Choroid plexus epithelial cell (primary cell): ENCODE results near the gene UTP11.

ENCODE experiments used
- DNase-seq: peaks from one replicate; pipeline ENCODE4 v3.0.0-alpha.2; 2010; ENCODE audit warnings: low read depth
- H3K4me3 ChIP-seq: 2 replicates; pipeline ENCODE4 v1.5.1; 2011; ENCODE audit warnings: low read depth, mild to moderate bottlenecking, control low read depth, low read length, moderate library complexity
- CTCF ChIP-seq: conservative IDR thresholded peaks from 2 replicates; pipeline ENCODE4 v1.5.1; 2011; ENCODE audit warnings: low read depth, mild to moderate bottlenecking, control low read depth, inconsistent platforms, low read length, moderate library complexity

Gene UTP11

GRCh38 chr1:38059635-38060250 lies 47.2 kb downstream of the UTP11 start:
- DNase-seq: no peak
- H3K4me3 ChIP-seq: no peak overlapping the region
- TF ChIP-seq CTCF: no peak

GRCh38 chr1:38060498-38060897 lies 48.0 kb downstream of the UTP11 start:
- no peak overlapping the region for H3K4me3 ChIP-seq
- TF ChIP-seq CTCF: no peak
- DNase-seq: no peak

GRCh38 chr1:38061290-38061689 lies 48.8 kb downstream of the UTP11 start:
- no peak for TF ChIP-seq CTCF
- no peak overlapping the region for H3K4me3 ChIP-seq
- DNase-seq: no peak

- no peak for DNase-seq
- TF ChIP-seq CTCF: no peak
- H3K4me3 ChIP-seq: no peak overlapping the region
Observed at GRCh38 chr1:38061883-38062328, 49.4 kb downstream of the UTP11 start.

- no peak overlapping the region for H3K4me3 ChIP-seq
- DNase-seq: no peak
- no peak for TF ChIP-seq CTCF
Observed at GRCh38 chr1:38062361-38063288, 50.1 kb downstream of the UTP11 start.

GRCh38 chr1:38063616-38064015 lies 51.1 kb downstream of the UTP11 start:
- no peak overlapping the region for H3K4me3 ChIP-seq
- no peak for DNase-seq
- no peak for TF ChIP-seq CTCF
